Breast epithelium (tissue), 4 donors: ENCODE data around the gene AQR. TPM values are rescaled to one million over a fixed set of nuclear protein-coding genes. Genes with fewer than 3 reads are reported as not detected.

Experiments used
- DNase-seq, 2 donors: peaks; one replicate each; pipeline ENCODE4 v3.0.0-alpha.2; 2019; ENCODE audit warnings: low spot score in 2 of 2
- H3K27ac ChIP-seq, 2 donors: fragments of 200-600 bp; sonication (generic) in 1 of 2; one replicate each; pipeline ENCODE4 v1.5.1; 2016 to 2019; ENCODE audit warnings: mild to moderate bottlenecking in 1 of 2
- H3K27me3 ChIP-seq, 2 donors: fragments of 200-600 bp; sonication (generic) in 1 of 2; one replicate each; pipeline versions ENCODE4 v1.5.1 to v1.6.0; 2017 to 2019; ENCODE audit warnings: control low read depth in 1 of 2, mild to moderate bottlenecking in 1 of 2
- H3K36me3 ChIP-seq: fragments of 200-600 bp; one replicate; pipeline ENCODE4 v1.5.1; 2019
- H3K4me1 ChIP-seq, 2 donors: fragments of 200-600 bp; sonication (generic); one replicate each; pipeline ENCODE4 v1.5.1; 2016 to 2019; ENCODE audit warnings: control low read depth in 1 of 2
- H3K4me3 ChIP-seq, 3 donors: fragments of 200-600 bp; sonication (generic); 1 replicate in 2 of 3; 2 replicates in 1 of 3; pipeline ENCODE4 v1.5.1; 2016 to 2019; ENCODE audit warnings: mild to moderate bottlenecking in 3 of 3, moderate library complexity in 2 of 3
- H3K9me3 ChIP-seq, 2 donors: fragments of 200-600 bp; sonication (generic) in 1 of 2; one replicate each; pipeline ENCODE4 v1.5.1; 2016 to 2019; ENCODE audit warnings: control low read depth in 1 of 2
- POLR2A ChIP-seq: fragments of 450-650 bp; IDR thresholded peaks from one replicate; pipeline ENCODE4 v1.6.1; 2016; ENCODE audit warnings: antibody characterized with exemption, mild to moderate bottlenecking, moderate library complexity
- POLR2AphosphoS5 ChIP-seq, 3 donors: sonication (generic); formaldehyde crosslinking; IDR thresholded peaks; one replicate each; pipeline ENCODE4 v1.6.1; 2017; ENCODE audit warnings: antibody characterized with exemption in 3 of 3
- intact Hi-C: fragments of 100-400 bp; cut with DNase I; formaldehyde crosslinking; loops from one replicate; pipeline ENCODE4 v1.15.1; 2023; ENCODE audit warnings: low total_unique reads
- total RNA-seq, 3 donors: library from RNA; depleted of rRNA; stranded (reverse); fragments of >200 nt; gene quantifications; one replicate each; pipeline ENCODE4 v1.1.0, GENCODE V29; 2016
- TF ChIP-seq, protein P1 (sequence below), 3 donors: fragments of 450-650 bp; IDR thresholded peaks; one replicate each; pipeline ENCODE4 v1.5.1; 2016 to 2017; ENCODE audit warnings: antibody characterized with exemption in 3 of 3, mild to moderate bottlenecking in 3 of 3, moderate library complexity in 3 of 3

Gene AQR
- total RNA-seq, 3 donors from 2014 or later = 23.0 to 51.4 (median 34.4) TPM

DNA sequence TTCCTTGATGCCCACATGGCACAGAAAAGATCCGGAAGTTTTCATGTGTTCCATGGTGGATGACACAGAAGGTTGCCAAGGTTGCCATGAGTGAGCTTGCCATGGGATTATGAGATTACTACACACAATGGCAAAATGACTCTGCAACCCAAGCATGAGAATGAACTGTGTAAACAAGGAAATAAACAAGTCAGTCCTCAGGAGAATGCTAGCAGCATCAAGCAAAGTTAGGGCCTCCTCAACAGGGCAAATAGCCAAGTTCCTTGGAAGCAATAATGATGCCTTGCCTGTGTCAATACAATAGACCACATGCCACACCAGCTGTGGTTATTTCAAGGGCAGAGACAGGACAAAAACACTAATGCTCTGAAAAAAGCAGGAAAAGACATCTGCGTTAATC, 41.8 kb downstream of the AQR start:
- Histone ChIP-seq H3K36me3 (peaks cover 10% of the 10 kb centered on the region), H3K9me3 (no peaks in the 10 kb centered on the region), H3K27me3 (no peaks in the 10 kb centered on the region), H3K4me1 (no peaks in the 10 kb centered on the region), H3K27ac (no peak overlapping the region), H3K4me3 (no peak overlapping the region)
- TF ChIP-seq POLR2AphosphoS5 (IDR thresholded peaks at IDR 0.05) (no peak), POLR2A (no peak)
- TF ChIP-seq, protein P1, sequence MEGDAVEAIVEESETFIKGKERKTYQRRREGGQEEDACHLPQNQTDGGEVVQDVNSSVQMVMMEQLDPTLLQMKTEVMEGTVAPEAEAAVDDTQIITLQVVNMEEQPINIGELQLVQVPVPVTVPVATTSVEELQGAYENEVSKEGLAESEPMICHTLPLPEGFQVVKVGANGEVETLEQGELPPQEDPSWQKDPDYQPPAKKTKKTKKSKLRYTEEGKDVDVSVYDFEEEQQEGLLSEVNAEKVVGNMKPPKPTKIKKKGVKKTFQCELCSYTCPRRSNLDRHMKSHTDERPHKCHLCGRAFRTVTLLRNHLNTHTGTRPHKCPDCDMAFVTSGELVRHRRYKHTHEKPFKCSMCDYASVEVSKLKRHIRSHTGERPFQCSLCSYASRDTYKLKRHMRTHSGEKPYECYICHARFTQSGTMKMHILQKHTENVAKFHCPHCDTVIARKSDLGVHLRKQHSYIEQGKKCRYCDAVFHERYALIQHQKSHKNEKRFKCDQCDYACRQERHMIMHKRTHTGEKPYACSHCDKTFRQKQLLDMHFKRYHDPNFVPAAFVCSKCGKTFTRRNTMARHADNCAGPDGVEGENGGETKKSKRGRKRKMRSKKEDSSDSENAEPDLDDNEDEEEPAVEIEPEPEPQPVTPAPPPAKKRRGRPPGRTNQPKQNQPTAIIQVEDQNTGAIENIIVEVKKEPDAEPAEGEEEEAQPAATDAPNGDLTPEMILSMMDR (IDR thresholded peaks at IDR 0.05) = no peak
- intact Hi-C loops = no loop called here
- DNase-seq = no peak

DNA sequence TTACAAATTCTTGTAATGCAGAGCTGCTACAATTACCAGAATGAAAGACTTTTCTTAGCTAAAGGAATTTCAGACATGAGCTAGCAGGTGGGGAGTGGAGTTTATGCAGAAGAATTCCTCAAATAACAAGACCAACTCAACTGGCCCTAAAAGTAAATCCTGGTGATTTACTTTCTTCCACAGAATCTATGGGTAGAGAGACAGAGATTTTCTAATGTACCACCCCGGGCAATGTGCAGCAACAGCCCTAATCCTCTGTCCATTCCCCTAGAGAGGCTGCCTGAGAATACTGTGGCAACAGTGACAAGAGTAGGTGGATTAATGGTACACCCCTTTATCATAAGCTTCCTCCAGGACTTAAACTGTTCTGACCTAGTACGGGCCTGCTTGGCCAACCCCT, 55.2 kb downstream of the AQR start:
- Histone ChIP-seq H3K27ac (no peak overlapping the region), H3K9me3 (no peaks in the 10 kb centered on the region), H3K36me3 (peaks cover 6% of the 10 kb centered on the region), H3K4me3 (no peak overlapping the region), H3K27me3 (no peaks in the 10 kb centered on the region), H3K4me1 (no peaks in the 10 kb centered on the region)
- DNase-seq = no peak
- TF ChIP-seq, protein P1 (IDR thresholded peaks at IDR 0.05) = no peak
- TF ChIP-seq POLR2A (no peak), POLR2AphosphoS5 (IDR thresholded peaks at IDR 0.05) (no peak)
- intact Hi-C loops = loop anchor here (10.0 kb wide), 1 partner anchor 1610 kb away; no protein-coding TSS in a partner anchor

DNA sequence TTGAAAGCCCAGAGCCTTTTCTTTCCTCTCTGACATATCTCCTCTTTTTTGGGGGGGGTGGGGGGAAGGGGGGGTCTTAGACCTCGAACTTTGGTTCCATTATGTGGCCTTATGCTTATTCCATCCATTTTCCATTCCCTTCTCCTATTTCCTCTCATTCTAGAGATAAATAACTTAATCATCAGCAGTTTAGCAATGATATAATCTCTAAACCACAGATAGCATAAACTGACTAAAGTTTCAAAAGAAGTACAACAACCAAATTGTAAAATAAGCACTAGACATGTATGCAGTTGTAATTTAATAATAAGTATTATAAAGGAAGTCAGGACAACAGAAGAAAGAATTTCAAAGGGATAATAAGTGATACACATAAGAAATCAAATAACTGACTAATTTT, 64.5 kb downstream of the AQR start:
- intact Hi-C loops = no loop called here

DNA sequence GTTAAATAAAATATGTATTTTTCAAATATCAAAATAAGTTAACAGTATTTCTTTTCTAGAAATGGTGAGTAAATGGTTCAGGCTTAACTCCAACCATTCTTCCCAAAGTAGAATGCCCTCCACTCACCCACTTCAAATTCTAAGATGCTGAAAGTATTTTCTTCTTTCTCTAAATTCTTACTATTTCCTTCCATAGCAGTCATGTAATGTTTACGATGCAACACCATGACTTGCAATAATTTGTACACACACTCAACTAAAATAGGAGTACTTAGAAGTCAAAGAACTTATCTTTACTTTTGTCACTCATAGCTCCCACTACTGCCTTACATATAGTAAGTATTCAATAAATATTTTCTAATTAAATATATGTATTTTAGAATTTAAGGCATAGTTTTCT, 65.0 kb downstream of the AQR start:
- H3K4me1 ChIP-seq = no peaks in the 10 kb centered on the region
- H3K4me3 ChIP-seq = no peak overlapping the region
- peaks cover 10% of the 10 kb centered on the region for H3K36me3 ChIP-seq
- DNase-seq = no peak
- no peak for TF ChIP-seq POLR2AphosphoS5 (IDR thresholded peaks at IDR 0.05)
- TF ChIP-seq, protein P1 (IDR thresholded peaks at IDR 0.05) = no peak
- no peak for TF ChIP-seq POLR2A
- intact Hi-C loops = no loop called here
- H3K9me3 ChIP-seq = no peaks in the 10 kb centered on the region
- H3K27ac ChIP-seq = no peak overlapping the region
- H3K27me3 ChIP-seq = no peaks in the 10 kb centered on the region

More for the DNA sequence above, 64.5 kb downstream of the AQR start:
- no peak overlapping the region for H3K27ac ChIP-seq
- DNase-seq = no peak
- H3K9me3 ChIP-seq = no peaks in the 10 kb centered on the region
- H3K27me3 ChIP-seq = no peaks in the 10 kb centered on the region
- H3K36me3 ChIP-seq = peaks cover 10% of the 10 kb centered on the region
- H3K4me3 ChIP-seq = no peak overlapping the region
- no peaks in the 10 kb centered on the region for H3K4me1 ChIP-seq
- TF ChIP-seq POLR2AphosphoS5 (IDR thresholded peaks at IDR 0.05) = no peak
- TF ChIP-seq, protein P1 (IDR thresholded peaks at IDR 0.05) = no peak
- no peak for TF ChIP-seq POLR2A

DNA sequence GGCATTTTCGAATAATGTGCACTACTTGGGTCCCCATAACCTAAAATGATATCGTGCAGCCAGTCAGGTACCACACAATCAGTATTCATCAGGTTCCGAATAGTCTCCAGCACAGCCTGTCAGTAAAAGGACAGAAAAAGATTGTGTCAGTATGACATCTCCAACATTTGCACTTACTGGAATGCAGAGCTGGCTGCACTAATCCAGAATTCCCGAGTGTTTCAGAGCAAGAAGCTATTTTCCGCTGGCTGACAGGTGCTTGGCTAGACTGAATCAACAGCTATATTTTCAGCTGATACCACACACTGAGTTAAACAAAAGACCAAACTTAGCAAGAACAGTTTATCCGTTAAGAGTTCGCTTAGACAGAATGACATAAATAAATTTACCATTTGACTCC, 68.8 kb downstream of the AQR start:
- Histone ChIP-seq H3K27ac (no peak overlapping the region), H3K9me3 (no peaks in the 10 kb centered on the region), H3K4me3 (no peak overlapping the region), H3K4me1 (no peaks in the 10 kb centered on the region), H3K27me3 (no peaks in the 10 kb centered on the region), H3K36me3 (peaks cover 10% of the 10 kb centered on the region)
- no peak for DNase-seq
- TF ChIP-seq POLR2A = no peak
- TF ChIP-seq POLR2AphosphoS5 (IDR thresholded peaks at IDR 0.05) = no peak
- TF ChIP-seq, protein P1 (IDR thresholded peaks at IDR 0.05) = no peak
- intact Hi-C loops = no loop called here
